Measurements from ENCODE around the gene TM6SF1.

GRCh38 chr15:83118291-83118827 lies 10.9 kb downstream of the TM6SF1 start:
- no peak for TF ChIP-seq EZH2 (IDR thresholded peaks at IDR 0.05; ENCODE audit: borderline replicate concordance, low read length)
- TF ChIP-seq CTCF (conservative IDR thresholded peaks at IDR 0.05 in 1 of 2, IDR thresholded peaks at IDR 0.05 in 1 of 2; ENCODE audit: extremely low read depth in 1 of 2, insufficient read depth in 1 of 2, low read depth in 1 of 2, low read length in 2 of 2) = no peak

All from mammary epithelial cell (primary cell).